DMS53 (cell line): ENCODE measurements around the gene RBCK1.
"Not testable (repeated sequence)": the region's sequence is repeated elsewhere in the genome, so short reads cannot be mapped to it uniquely, and the experiment has no call there.

Source experiments
- DNase-seq: peaks from one replicate; lab custom pipeline; 2025; lab: John Stamatoyannopoulos, UW

RBCK1 gene

GRCh38 chr20:376089-376488 is 32.0 kb upstream of the RBCK1 start:
- DNase-seq: no peak

- DNase-seq: no peak
Observed at GRCh38 chr20:376750-377149, 31.3 kb upstream of the RBCK1 start.

DNA sequence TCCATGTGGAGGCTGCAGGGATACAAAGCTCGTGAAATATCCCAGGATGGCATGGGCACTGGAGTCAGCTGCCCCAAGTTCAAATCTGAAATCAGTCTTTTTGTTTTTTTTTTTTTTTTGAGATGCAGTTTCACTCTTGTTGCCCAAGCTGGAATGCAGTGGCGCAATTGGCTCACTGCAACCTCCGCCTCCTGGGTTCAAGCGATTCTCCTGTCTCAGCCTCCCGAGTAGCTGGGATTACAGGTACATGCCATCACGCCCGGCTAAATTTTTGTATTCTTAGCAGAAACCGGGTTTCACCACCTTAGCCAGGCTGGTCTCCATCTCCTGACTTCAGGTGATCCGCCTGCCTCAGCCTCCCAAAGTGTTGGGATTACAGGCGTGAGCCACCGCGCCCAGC is 30.5 kb upstream of the RBCK1 start:
- not testable (repeated sequence) for DNase-seq

GRCh38 chr20:378961-379336 is 29.1 kb upstream of the RBCK1 start:
- no peak for DNase-seq

GRCh38 chr20:380763-381580 is 27.1 kb upstream of the RBCK1 start:
- DNase-seq: peak; percentile 92

GRCh38 chr20:381581-382290 is 26.4 kb upstream of the RBCK1 start:
- DNase-seq: peak; percentile 87

GRCh38 chr20:382291-383115 is 25.6 kb upstream of the RBCK1 start:
- no peak for DNase-seq

- DNase-seq: no peak
Observed at GRCh38 chr20:383889-384288, 24.2 kb upstream of the RBCK1 start.

GRCh38 chr20:384723-385122 is 23.4 kb upstream of the RBCK1 start:
- DNase-seq: no peak

DNA sequence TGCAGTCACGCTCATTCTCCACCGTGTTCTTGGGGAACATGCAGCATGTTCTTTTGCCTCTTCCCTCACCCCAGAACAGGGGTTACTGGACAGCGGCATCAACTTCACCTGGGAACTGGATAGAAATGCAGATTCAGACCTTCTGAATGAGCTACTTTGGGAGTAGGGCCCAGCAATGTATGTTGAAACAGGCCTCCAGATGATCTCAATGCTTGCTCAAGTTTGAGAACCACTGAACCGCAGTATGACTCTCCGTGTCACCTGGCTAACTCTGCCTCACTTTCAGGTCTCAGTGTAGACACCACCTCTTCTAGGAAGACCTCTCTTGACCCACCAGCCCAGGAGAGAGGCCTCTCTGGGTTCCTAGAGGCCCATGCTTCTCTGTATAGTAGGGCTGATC is 22.7 kb upstream of the RBCK1 start:
- DNase-seq: no peak

- not testable (repeated sequence) for DNase-seq
Observed at GRCh38 chr20:386634-387033, 21.5 kb upstream of the RBCK1 start.

GRCh38 chr20:387520-387919 is 20.6 kb upstream of the RBCK1 start:
- no peak for DNase-seq

DNA sequence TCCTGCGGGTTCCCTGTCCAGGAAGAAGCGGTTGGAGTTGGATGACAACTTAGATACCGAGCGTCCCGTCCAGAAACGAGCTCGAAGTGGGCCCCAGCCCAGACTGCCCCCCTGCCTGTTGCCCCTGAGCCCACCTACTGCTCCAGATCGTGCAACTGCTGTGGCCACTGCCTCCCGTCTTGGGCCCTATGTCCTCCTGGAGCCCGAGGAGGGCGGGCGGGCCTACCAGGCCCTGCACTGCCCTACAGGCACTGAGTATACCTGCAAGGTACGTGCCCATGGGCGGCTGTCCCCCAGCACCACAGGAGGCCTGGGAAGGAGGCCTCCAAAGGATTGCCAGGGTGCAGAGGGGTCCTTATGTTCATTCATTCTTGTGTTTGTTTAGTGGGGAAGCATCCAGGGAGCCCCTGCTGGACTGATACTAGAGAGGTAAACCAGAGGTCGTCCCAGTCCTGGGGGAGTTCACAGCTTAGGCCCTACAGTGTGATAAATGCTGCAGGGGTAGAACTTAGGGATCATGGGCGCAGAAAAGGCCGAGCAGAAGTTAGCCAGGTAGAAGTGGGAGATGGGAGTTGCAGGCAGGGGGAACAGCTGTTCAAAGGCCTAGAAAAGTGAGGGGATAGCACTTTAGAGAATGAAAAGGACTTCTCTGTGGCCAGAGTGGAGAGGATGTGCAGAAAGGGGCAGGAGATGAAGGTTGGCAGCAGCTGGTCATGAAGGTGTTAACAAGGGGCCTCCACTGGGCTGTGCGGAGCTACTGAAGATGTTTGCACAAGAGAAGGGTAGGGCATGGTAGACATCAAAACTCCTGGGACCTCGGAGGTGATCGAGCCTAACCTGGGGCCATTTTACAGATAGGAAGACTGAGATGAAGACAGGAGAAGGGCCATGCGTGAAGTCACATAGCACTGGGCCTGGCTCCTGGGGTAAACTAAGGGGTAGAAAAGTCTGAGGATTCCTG is 19.8 kb upstream of the RBCK1 start:
- DNase-seq: no peak

GRCh38 chr20:389220-389619 is 18.9 kb upstream of the RBCK1 start:
- no peak for DNase-seq

- peak; percentile 35 for DNase-seq
Observed at GRCh38 chr20:391041-391711, 16.9 kb upstream of the RBCK1 start.

DNA sequence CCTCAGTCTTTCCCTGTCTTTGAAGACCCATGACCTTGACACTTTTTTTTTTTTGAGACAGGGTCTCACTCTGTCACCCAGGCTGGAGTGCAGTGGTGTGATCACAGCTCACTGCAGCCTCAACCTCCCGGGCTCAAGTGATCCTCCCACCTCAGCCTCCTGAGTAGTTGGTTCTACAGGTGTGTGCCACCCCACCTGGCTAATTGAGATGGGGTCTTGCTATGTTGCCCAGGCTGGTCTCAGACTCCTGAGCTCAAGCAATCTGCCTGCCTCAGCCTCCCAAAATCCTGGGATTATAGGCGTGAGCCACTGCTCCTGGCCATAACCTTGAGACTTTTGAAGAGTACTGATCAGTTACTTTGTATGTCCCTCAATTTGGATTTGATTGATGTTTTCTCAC is 14.8 kb upstream of the RBCK1 start:
- not testable (repeated sequence) for DNase-seq

DNA sequence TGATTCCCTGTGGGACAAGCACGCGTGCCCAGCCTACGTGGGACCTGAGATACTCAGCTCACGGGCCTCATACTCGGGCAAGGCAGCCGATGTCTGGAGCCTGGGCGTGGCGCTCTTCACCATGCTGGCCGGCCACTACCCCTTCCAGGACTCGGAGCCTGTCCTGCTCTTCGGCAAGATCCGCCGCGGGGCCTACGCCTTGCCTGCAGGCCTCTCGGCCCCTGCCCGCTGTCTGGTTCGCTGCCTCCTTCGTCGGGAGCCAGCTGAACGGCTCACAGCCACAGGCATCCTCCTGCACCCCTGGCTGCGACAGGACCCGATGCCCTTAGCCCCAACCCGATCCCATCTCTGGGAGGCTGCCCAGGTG is 11.9 kb upstream of the RBCK1 start:
- DNase-seq: no peak

- DNase-seq: no peak
Observed at GRCh38 chr20:396619-397431, 11.3 kb upstream of the RBCK1 start.

- no peak for DNase-seq
Observed at GRCh38 chr20:397432-398237, 10.5 kb upstream of the RBCK1 start.
